HG03159 (cell line): ENCODE measurements around the gene RASIP1.
"Not testable (repeated sequence)": the region's sequence is repeated elsewhere in the genome, so short reads cannot be mapped to it uniquely, and the experiment has no call there.

ENCODE experiments used
- ATAC-seq: cut with Tn5 transposase; IDR thresholded peaks from one replicate; pipeline ENCODE4 v1.9.1; 2021; ENCODE audit warnings: mild to moderate bottlenecking, moderate library complexity; ENCODE audit not compliant: unreplicated experiment

The RASIP1 gene

DNA sequence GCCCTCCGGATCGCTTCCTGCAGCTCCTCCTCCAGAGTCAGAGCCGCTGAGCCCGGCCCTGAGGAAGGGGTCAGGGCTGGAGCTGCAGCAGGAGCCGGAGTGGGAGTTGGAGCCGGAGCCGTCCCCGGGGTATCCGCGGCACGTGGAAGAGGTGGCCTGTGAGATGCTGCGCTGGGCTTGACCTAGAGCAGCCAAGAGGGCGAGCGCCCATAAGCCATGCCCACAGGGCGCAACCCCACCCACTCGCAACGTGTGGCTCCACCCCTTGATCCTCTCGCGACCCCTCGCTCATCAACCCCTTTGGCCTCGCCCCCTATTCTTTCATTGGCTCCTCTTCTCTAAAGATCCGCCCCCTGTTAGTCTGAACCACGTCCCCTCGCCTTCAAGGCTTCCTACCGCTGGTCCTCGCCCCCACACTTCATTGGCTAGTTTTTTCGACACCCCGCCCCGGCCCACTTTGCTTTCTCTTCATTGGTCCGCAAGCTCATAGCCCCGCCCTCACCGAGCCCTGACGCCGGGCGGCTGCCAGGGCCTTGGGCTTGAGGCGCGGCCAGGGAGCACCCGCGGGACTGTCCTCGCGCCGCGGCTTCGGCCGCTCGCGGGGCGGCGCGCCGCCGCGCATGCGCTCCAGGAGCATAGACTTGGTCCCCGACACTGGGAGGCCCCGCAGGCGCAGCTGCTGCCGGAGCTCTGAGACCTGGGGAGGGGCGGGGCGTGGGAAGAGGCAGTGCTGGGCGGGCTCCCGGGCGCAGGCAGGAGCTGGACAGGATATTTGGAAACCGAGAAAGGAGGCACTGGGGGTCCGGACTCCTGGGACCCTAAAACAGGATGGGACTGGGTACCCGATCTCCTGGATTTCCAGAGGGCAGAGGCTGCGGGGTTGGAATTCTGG, 26.3 kb downstream of the RASIP1 start:
- peak; percentile 84 for ATAC-seq

DNA sequence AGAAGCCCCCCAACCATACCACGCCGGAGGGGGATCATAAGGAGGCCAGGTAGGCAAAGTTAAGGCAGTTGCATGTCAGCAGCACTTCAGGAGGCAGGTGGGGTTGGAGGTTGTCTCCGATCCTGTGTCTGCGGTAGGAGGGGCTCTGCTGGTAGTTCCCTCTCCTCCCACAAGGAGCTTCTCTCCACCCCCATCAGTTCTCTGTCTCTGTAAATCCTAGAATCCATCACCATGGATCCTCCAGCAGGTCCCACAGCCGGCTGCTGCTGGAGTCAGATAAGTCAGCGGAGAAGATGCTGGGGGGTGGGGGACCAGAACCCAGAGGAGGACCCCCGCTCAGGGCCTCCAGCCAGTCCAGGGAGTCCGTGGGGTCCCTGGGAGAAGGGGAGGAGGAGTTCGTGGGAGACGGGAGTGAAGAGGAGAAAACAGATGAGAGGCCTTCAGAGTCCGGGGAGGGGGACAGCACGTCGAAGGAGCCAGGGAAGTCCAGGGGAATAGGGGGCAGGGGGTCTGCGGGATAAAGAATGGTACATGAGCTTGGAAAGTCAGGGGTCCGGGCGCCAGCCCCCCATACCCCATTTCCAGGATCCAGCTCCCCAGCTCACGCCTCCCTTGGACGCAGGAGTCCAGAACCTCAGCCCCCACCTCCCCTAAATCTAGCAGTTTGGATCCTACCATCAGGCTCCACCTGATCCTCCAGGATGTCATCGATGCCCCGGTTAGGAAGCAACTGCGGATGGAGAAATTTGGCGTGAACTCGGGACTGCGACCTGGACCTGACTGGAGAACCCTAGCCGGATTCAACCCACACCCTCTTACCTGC, 27.2 kb downstream of the RASIP1 start:
- no peak for ATAC-seq

DNA sequence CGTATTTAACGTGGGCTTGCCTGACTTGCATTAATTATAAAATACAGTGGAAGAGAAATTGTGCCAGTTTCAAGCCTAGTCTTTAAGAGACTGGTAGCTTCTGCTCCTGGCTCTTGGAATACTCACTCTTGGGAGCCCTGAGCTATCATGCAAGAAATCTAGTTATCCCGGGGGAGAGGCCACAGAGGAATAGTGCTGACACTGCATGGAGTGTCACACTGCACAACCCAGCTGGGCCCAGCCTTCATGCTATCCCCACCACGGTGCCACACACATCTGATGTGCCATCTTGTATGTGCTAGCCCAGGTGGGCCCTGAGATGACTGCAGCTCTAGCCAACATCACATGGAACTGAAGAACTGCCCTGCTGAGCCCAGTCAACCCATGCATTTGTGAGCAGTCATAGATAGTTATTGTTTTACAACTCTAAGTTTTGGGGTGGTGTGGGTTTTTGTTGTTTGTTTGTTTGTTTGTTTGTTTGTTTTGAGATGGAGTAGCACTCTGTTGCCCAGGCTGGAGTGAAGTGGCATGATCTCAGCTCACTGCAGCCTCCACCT, 29.2 kb downstream of the RASIP1 start:
- ATAC-seq, result no peak

DNA sequence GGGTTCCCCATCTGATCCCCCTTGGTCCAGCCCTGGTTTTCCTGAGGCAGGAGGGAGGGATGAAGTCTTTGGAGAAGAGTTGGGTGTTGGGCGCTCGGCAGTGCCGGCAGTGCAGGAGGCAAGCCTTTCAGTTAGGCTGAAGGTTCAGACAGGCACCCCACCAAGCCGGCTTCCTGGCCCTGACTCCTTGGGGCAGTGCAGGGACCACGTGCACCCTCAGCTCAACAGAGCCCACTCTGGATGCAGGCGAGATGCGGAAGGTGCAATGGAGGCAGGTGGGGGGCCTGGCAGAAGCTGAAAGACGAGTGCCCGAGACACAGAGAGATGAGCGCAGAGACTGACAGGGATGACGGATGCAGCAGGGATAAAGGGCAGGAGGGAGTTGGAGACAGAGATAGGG, 31.9 kb downstream of the RASIP1 start:
- ATAC-seq, result no peak

DNA sequence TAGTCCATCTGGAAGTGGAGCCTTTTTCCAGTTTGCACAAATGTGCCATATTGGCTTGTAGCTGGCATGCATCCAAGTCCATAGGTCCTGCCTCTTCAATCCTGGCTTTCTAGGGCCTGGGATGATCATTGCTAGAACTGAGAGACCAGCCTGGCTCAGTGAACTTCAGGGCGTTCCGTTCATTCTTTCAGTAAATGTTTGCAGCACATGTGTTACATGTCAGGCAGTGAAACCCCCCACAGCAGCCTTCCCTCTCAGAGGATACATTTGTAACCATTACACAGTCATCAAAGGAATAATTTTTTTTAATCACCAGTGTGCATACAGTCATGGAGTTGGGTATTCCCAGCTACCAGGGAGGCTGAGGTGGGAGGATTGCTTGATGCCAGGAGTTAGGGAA, 35.0 kb downstream of the RASIP1 start:
- no peak for ATAC-seq

DNA sequence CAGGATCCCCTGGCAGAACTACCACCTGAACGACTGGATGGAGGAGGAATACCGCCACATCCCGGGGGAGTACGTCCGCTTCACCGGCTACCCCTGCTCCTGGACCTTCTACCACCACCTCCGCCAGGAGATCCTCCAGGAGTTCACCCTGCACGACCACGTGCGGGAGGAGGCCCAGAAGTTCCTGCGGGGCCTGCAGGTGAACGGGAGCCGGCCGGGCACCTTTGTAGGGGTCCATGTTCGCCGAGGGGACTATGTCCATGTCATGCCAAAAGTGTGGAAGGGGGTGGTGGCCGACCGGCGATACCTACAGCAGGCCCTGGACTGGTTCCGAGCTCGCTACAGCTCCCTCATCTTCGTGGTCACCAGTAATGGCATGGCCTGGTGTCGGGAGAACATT, 37.1 kb downstream of the RASIP1 start:
- no peak for ATAC-seq

DNA sequence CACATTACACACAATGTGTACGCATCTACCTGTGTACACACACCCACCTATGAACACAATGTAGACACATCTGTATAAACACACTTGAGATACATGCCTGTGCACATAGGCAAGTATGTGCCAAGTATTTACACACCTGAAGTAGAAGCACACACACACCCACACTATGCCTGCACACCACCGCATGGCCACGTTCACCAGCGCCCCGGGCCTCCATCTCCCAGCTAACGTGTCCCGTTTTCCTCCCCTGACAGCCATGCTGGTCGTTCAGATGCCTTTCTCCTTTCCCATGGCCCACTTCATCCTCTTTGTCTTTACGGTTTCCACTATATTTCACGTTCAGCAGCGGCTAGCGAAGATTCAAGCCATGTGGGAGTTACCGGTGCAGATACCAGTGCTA, 37.7 kb downstream of the RASIP1 start:
- ATAC-seq, result no peak

DNA sequence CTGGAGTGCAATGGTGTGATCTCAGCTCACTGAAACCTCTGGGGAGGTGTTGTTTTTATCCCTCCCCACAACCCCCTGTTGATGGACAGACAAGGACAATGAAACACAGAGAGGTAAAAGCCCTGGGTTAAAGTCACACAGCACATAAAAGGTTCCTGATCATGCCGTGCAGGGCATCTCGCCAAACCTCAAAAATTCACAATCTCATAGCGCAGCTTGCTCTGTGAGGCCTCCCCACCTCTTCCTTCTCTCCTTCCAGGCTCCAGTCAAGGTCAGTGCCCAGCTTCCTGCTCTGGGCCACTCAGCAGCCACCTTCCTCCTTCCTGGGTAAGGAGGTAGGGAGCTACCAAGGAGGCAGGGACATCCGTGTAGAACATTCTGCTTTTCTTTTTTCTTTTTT, 42.4 kb downstream of the RASIP1 start:
- ATAC-seq, result no peak

DNA sequence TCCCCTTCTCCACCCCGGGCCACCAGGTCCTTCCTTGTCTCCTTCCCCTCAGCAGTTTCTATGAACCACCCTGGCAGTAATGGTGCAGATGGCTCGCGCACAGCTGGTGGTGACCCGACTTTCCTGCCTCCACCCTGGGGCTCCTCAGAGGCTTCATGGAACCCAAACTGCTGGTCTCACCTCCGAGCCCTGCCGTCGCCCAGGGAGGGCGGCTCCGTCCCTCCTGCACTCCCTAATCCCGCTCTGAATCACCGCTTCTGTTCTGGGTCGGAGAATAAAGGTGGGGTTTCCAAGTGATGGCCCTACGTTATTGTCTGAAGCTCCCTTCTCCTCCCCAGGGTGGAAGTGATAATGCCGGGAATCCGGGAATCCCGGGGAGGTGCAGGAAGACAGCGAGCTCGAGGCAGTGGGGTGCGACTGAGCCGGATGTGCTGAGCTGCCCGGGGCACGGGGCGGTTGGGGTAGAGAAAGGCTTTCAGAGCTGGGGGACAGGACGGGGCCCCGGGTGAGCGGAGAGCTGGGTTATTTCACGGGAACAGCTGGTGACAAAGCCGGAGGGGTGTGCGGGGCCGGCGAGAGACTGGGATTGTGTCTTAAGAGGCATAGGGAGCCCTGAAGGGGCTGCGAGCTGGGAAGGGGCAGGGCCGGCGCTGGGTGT, 43.9 kb downstream of the RASIP1 start:
- no peak for ATAC-seq

DNA sequence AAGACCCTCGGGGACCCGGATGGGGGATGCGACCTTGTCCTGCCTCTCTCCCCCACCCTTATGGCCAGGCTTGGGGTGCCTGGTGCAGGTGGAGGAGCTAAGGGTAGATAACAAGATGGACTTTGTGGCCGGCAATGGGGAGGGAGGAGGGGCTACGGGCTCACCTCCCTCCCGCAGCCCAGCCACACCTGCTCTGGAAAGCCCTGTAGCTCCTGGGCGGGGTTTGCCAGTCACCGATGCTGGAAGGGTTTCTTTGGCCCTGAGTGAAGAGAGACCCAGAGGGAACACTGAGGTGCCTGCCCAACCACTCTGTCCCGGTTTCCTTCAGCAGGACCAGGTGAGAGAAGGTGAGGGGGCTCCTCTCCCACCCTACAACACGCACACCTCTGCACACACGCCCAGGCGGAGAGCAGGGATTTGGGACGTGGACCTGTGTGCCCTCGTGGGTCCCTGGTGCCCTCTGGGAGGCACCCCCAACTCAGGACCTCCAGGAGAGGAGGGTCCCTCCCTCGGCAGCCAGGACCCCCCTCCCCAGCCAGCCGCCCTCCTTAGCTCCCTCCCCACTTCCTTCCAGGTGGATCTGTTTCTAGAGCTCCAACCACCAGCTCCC, 44.6 kb downstream of the RASIP1 start, which contains the start of gene FUT2:
TSS of gene FUT2 (plus strand) at position 229 of the 610 bp plus-strand sequence. CDS start 6,986 bp downstream, outside the sequence.
- ATAC-seq, result no peak

DNA sequence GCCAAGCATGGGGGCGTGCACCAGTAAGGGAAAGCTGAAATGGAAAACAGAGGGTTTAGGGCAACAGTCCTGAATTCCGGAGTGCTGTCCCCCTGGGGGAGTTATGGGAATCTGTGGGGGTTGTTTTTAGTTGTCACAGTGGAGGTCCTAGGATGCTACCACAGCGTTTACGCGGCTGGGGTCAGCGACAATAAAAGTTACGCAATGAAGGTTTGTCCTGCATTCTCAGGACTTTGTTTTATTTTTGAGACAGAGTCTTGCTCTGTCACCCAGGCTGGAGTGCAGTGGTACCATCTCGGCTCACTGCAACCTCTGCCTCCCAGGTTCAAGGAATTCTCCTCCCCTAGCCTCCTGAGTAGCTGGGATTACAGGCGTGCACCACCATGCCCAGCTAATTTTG, 46.8 kb downstream of the RASIP1 start:
- ATAC-seq, result not testable (repeated sequence)

DNA sequence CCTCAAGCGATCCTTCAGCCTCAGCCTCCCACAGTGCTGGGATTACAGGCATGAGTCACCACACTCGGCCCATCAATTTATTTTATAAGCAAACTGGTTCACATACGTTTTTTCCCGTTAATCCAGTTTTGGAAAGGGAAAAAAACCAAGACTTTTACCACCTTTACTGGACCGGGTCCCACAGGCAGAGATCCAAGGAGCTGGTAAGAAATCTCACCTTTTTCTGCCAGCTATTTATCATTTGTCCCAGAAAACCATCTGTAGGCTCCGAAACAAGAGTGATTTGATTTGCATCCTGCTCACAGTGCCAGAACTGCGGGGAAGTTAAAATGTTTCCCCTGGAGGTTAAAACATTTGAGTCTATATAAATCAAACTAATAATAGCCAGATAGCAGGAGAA, 51.0 kb downstream of the RASIP1 start:
- ATAC-seq, result no peak

DNA sequence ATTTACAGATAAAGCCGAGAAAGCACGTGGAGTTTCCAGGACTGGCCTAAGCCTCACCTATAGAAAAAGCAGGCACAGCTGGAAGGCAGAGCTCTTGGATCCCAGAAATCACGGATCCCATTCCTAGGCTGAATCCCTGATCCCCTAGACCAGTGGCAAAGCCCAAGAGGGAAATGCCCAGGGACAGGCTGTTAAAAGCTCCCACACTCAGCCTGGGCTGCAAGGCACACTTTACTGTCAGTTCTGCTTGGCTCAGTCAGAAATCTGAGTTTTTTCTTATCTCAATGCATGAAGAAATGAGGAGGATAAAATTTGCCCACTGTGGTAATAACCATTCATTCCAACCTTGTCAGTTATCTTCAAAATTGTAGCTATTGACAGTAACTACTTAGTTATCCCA, 52.6 kb downstream of the RASIP1 start:
- no peak for ATAC-seq

DNA sequence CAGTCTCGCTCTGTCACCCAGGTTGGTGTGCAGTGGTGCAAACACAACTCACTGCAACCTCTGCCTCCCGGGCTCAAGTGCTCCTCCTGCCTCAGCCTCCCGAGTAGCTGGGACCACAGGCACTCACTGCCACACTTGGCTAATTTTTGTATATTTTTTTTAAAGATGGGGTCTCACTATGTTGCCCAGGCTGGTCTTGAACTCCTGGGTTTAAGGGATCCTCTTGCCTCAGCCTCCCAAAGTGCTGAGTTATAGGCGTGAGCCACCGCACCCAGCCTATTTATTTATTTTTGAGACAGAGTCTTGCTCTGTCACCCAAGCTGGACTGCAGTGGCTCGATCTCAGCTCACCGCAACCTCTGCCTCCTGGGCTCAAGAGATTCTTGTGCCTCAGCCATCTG, 53.8 kb downstream of the RASIP1 start:
- ATAC-seq, result not testable (repeated sequence)

DNA sequence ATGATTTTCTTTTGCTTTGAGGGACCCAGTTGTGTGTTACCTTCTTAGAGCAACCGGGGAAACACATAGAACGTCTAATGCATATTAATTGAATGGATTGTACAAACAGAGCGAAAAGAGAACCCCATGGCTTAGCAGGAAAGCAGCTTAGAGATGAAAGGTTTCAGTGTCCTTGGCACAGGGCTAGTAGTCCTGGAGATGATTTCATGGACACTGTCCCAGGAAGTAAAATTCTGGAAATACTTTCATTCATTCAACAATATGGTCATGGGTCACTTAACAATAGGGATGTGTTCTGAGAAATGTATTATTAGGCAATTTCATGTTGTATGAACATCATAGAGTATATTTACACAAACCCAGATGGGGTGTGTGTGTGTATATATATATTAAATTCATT, 54.3 kb downstream of the RASIP1 start:
- no peak for ATAC-seq

DNA sequence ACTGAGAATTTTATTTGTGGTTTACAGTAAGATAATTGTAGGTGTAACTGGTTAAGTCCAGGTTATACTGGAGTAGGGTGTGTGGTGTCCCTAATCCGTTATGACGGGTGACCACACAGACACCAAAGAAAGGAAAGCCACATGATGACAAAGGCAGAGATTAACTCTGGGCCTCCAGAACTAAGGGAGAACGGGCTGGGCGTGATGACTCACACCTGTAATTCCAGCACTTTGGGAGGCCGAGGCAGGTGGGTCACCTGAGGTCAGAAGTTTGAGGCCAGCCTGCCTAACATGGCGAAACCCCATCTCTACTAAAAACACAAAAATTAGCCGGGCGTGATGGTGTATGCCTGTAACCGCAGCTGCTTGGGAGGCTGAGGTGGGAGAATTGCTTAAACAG, 54.8 kb downstream of the RASIP1 start:
- no peak for ATAC-seq

DNA sequence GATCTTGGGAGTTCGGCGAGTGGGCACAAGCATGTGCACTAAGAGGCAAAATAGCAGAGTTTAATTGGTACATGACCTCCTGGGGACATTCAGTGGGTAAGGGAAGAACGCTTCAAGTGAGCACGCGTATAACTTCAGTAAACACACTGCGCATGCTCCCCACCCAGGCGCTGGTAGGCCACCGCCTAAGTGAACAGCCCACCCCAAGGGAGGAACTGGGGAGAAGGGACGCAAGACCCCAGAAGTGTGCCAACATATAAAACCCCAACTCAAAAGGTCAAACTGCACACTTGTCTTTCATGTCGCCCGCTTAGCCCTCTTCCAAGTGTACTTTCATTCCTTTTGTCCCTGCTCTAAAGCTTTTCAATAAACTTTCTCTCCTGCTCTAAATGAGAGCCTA, 57.1 kb downstream of the RASIP1 start:
- no peak for ATAC-seq

DNA sequence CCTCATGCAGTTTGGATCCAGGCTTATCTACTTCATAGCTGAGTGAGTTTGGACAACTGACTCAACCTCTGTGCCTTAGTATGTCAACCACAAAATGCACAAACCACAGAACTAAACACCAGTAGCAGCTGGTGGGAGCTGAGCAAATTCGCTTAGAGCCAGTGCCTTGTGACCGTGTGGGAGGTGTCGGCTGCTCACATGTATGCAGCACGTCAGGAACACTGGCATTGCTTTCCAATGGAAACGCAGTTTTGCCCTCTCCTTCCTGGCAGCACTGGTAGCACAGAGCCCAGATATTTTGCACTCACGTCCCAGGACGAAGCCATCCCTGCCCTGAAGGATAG, 59.3 kb downstream of the RASIP1 start:
- no peak for ATAC-seq

DNA sequence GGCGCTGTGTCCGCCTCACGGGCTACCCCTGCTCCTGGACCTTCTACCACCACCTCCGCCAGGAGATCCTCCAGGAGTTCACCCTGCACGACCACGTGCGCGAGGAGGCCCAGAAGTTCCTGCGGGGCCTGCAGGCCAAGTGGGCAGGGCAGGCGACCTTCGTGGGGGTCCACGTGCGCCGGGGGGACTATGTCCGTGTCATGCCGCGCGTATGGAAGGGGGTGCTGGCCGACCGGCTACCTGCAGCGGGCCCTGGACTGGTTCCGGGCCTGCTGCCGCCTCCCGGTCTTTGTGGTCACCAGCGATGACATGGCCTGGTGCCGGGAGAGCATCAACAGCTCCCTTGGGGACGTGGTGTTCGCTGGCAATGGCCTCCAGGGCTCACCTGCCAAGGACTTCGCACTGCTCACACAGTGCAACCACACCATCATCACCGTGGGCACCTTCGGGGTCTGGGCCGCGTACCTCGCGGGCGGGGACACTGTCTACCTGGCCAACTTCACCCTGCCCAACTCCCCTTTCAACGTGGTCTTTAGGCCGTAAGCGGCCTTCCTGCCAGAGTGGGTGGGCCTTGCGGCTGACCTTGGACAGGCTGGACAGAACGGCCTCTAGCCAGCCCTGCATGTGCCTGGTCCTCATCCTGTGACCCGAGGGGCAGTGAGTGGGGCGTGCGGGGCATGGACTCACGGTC, 59.8 kb downstream of the RASIP1 start:
- no peak for ATAC-seq

DNA sequence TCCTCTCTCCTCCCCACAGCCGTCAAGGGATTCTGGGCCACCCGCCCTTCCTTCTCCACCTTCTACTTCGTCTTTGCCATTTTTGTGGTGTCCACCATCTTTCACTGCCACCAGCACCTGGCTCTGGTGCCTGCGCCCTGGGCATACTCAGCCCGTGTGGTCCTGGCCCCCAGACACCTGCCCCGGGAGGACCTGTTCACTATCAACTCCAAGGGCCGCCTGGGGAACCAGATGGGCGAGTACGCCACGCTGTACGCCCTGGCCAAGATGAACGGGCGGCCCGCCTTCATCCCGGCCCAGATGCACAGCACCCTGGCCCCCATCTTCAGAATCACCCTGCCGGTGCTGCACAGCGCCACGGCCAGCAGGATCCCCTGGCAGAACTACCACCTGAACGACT, 60.4 kb downstream of the RASIP1 start:
- ATAC-seq, result not testable (repeated sequence)
